C4-2B (cell line): ENCODE data around the gene LRP3.

Experiments used
- CTCF ChIP-seq: fragments of 450-650 bp; conservative IDR thresholded peaks from 2 replicates; pipeline ENCODE4 v1.5.1; 2017; ENCODE audit warnings: mild to moderate bottlenecking
- ZFX ChIP-seq: fragments of 450-650 bp; IDR thresholded peaks from 2 replicates; pipeline ENCODE4 v1.6.1; 2017

- TF ChIP-seq CTCF (peak; percentile 96), ZFX (no peak)
Observed at GRCh38 chr19:33235269-33235995, 41.3 kb downstream of the LRP3 start.
